Activated naive CD8-positive, alpha-beta T cell (primary cell): Measurements from ENCODE around the gene LANCL2.

Source experiments
- H3K27ac Mint-ChIP-seq: one replicate; pipeline ENCODE4 v1.8.0; 2021; ENCODE audit warnings: mixed read lengths
- H3K27me3 Mint-ChIP-seq: one replicate; pipeline ENCODE4 v1.8.0; 2021; ENCODE audit warnings: mixed read lengths
- H3K36me3 Mint-ChIP-seq: one replicate; pipeline ENCODE4 v1.8.0; 2021; ENCODE audit warnings: mixed read lengths
- H3K4me1 Mint-ChIP-seq: one replicate; pipeline ENCODE4 v1.8.0; 2021; ENCODE audit warnings: low read depth, mixed read lengths
- H3K4me3 Mint-ChIP-seq: one replicate; pipeline ENCODE4 v1.8.0; 2021; ENCODE audit warnings: mild to moderate bottlenecking, mixed read lengths
- H3K9me3 Mint-ChIP-seq: one replicate; pipeline ENCODE4 v1.8.0; 2021; ENCODE audit warnings: low read depth, mixed read lengths

The LANCL2 gene

DNA sequence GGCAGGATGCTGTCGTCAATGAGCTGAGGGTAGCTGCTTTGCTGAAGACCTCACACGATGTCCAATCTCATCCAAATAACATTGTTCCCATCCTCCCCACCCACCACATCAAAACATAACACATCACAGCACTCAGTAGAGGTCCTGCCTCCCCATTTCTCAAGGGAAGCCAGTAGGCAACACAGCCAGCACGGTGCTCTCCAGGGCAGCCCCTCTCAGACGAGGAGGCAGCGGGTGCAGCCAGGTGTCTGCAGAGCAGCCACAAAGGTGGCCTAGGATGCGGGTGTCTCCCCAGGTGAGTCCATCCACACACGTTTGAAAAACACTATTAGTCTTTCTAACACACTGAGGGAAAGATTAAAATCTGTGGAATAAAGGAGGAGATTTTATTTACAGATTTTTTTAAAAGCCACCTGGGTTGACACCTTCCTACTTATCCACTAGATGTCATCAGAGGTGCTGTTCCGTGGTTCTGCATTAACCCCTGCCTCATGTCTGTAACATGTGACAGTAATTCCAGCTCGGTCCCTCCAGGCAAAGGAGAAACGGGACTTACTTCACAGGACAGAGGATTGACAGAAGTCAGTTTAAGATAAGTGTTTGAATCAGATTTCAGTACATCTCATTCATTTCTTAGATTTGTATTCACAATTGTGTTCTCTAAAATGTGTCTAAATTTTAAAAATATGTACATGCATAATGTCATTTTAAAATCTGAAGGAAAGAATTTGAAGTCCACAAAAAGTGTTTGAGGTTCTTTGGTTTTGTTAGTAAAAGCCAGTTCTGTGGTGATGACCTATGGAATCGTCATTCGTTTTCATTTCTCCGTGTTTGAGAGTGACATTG, 68.0 kb downstream of the LANCL2 start:
- no peak overlapping the region for H3K4me3 Mint-ChIP-seq
- H3K27me3 Mint-ChIP-seq = no peaks in the 10 kb centered on the region
- peaks cover 22% of the 10 kb centered on the region for H3K4me1 Mint-ChIP-seq
- H3K9me3 Mint-ChIP-seq = no peaks in the 10 kb centered on the region
- no peak overlapping the region for H3K27ac Mint-ChIP-seq
- no peaks in the 10 kb centered on the region for H3K36me3 Mint-ChIP-seq

DNA sequence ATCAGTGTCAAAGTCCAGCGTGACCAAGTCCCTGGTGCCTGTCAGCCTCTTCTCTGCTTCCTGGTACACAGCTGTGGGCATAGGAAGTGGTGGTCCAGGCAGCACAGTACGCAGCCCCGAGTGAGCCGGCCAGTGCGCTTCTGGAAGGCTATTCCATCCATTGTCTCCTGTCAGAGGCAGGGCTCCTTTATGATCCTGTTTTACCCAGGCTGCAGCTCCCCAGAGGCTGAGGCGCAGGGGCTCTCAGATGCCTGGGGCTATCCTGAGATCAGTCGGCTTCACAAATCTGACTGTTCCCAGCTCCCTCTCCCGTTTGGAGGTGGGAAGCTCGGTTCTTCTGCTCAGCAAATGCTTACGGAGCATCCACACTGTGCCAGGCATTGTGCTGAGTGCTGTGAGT, 70.3 kb downstream of the LANCL2 start:
- Mint-ChIP-seq H3K36me3 (no peaks in the 10 kb centered on the region), H3K4me3 (no peak overlapping the region), H3K9me3 (no peaks in the 10 kb centered on the region), H3K27ac (no peak overlapping the region), H3K4me1 (peaks cover 42% of the 10 kb centered on the region), H3K27me3 (no peaks in the 10 kb centered on the region)

DNA sequence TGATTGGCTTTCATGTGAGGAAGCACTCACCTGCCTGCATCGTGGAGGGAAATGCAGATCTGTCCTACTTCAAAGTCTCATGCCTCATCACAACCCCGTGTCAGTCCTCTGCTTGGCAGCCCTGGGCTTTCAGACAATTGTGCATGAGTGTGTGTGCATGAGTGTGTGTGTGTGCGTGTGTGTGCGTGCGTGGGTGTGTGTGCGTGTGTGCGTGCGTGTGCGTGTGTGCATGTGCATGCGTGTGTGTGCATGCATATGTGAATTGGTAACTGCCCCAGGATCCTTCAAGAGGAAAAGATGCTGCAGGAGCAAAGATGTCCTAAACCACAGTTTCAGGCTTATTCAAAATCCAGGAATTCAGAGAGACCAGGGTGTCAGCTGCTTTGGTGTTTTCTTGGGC, 71.3 kb downstream of the LANCL2 start:
- Mint-ChIP-seq H3K4me3 (no peak overlapping the region), H3K4me1 (peaks cover 42% of the 10 kb centered on the region), H3K9me3 (no peaks in the 10 kb centered on the region), H3K36me3 (no peaks in the 10 kb centered on the region), H3K27me3 (no peaks in the 10 kb centered on the region), H3K27ac (peak overlapping the region; percentile 50)

DNA sequence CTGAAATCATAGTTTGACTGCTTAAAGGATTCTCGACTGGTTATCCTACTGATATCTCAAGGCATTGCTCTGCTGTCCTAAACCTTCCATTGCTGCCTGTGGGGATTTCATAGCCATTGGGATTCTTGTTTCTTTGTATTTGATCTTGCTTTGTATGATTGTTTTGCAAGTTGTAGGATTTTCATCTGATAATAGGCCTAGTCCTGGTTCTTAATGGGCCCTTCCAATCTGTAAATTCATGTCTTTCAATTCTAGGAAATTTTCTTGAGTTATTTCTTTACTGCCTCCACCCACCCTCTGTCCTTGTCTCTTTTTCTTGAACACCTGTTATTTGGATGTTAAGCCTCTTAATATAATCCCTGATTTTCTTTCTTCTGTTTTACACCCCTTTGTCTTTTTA, 72.2 kb downstream of the LANCL2 start:
- H3K27ac Mint-ChIP-seq = no peak overlapping the region
- H3K9me3 Mint-ChIP-seq = no peaks in the 10 kb centered on the region
- no peak overlapping the region for H3K4me3 Mint-ChIP-seq
- H3K36me3 Mint-ChIP-seq = peaks cover under 1% of the 10 kb centered on the region
- H3K27me3 Mint-ChIP-seq = no peaks in the 10 kb centered on the region
- H3K4me1 Mint-ChIP-seq = peaks cover 42% of the 10 kb centered on the region

DNA sequence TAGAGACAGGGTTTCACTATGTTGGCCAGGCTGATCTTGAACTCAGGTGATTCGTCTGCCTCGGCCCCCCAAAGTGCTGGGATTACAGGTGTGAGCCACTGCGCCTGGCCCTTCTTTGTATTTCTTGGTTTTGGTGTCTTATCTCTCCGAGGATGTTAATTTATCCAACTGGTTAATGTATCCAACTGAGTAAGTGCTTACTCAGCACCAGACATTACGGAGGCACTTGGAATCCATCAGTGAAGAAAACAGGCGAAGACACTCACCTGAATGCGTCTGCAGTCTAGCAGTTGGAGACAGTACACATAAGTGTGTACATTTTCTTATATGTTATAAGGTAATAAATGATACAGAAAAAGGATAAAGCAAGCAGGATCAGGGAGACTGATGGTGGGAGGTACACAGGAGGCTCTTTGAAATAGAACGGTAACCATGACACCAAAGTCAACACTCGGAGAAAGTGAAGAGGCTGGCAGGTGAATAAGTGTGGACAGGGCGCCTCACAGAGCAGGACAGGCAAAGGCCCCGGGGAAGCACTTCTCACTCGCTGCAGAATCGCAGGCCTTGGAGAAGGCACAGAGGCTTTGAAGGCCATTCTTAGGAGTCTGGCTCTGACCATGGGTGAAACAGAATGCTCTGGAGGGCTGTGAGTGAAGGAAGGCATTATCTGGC, 73.1 kb downstream of the LANCL2 start:
- Mint-ChIP-seq H3K4me3 (no peak overlapping the region), H3K36me3 (peaks cover 2% of the 10 kb centered on the region), H3K9me3 (no peaks in the 10 kb centered on the region), H3K27ac (no peak overlapping the region), H3K27me3 (no peaks in the 10 kb centered on the region), H3K4me1 (peaks cover 37% of the 10 kb centered on the region)

DNA sequence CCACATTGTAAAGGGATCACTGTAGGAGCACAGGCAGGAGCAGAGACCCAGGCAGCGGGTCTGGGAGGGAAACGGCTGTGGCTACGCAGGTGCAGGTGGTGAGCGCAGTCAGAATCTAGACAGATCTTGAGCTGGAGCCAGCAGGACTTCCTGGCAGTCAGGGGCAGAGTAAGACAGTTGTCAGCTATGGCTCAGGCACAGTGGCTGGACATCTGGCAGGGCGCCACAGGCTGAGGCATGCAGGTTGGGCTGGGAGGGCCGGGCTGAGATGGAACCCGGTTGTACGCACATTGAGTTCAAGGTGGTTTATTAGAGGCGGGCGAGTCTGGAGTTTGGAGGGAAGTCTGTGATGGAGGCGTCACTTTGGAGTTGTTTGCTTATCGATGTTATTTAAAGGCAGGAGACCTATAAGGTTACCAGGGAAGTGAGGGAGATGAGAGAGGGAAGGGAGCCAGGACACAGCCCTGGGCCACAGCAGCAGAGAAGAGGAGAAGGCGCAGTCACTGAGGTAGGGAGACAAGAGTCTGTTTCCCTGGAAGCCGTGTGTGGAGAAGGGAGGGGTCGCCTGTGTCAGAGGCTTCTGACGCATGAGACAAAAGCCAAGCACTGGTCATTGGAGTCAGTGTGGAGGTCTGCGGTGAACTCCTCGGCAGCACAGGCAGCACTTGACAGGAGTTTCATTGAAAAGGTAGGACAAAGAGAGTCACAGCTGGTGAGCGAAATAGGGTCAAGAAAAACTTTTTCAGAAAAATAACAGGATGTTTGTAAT, 73.8 kb downstream of the LANCL2 start:
- Mint-ChIP-seq H3K36me3 (peaks cover 2% of the 10 kb centered on the region), H3K9me3 (no peaks in the 10 kb centered on the region), H3K4me1 (peaks cover 34% of the 10 kb centered on the region), H3K4me3 (no peak overlapping the region), H3K27ac (peak overlapping the region; percentile 12), H3K27me3 (no peaks in the 10 kb centered on the region)

DNA sequence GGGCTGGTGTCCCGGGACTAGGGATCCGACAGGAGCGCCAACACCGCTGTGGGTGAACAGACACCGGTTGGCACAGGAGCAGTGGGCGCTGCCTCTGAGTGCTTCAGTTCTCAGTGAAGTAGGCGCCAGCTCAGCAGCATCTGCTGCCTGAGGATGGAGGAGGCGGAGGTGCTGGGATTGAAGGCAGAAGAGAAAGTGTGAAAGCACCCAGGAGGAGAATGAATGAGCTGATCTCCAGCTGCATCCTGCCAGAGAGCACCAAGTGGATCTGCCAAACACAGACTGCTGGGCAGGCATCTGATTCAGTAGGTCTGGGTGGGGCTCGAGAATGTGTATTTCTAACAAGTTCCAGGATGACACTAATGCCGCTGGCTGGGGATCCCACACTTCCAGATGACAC, 74.5 kb downstream of the LANCL2 start:
- Mint-ChIP-seq H3K27me3 (no peaks in the 10 kb centered on the region), H3K4me1 (peaks cover 37% of the 10 kb centered on the region), H3K4me3 (no peak overlapping the region), H3K27ac (peak overlapping the region; percentile 12), H3K36me3 (peaks cover 2% of the 10 kb centered on the region), H3K9me3 (no peaks in the 10 kb centered on the region)

DNA sequence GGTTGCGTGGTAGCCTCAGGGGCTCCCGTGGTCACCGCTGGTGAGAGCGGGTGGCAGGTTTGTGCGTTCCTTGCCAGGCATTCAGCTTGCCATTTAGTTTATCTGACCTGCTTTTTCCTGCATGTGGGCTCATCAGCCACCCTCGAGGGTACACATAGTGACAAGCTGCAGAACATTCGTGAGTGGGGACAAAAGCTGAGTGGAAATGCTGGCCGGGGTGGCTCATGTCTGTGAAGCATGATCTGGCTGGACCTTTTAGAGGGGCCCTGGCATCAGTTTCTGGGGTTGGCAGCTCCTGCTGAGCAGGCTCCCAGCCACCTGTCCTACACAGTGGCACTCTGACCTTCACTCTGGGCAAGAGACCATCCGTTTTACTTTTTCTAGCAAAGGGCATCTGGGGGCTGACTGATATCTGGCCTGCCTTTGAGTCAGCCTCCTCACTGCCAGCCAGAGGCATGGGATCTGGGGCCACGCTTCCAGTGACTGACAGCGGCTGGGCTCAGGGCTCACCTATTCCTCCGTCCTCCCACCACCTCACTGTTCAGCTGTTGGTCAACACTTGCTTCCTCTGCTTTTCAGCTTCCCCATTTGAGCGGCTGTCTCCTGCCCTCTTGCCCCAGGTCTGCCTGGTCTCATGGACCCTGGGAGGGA, 75.0 kb downstream of the LANCL2 start:
- peaks cover 42% of the 10 kb centered on the region for H3K4me1 Mint-ChIP-seq
- no peaks in the 10 kb centered on the region for H3K27me3 Mint-ChIP-seq
- H3K4me3 Mint-ChIP-seq = no peak overlapping the region
- H3K9me3 Mint-ChIP-seq = no peaks in the 10 kb centered on the region
- H3K27ac Mint-ChIP-seq = no peak overlapping the region
- peaks cover 2% of the 10 kb centered on the region for H3K36me3 Mint-ChIP-seq

DNA sequence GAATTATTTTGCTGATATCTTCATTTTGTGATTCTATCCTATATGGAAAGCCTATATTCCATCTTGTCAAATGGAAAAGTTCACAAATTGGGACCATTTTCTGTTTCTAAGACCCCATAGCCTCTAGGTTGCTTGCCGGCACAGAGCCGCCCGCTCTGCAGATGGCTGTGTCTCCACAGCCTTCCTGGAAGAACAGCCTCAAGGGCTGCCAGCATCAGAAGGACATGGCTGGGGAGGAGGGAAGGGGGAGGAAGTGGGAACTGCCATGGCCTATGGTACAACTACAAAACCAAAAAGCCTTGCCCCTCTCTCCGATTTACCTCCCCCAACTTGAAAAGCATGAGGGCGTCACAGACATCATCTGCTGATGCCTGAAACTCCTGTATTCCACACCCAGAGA, 75.9 kb downstream of the LANCL2 start:
- Mint-ChIP-seq H3K9me3 (no peaks in the 10 kb centered on the region), H3K4me1 (peaks cover 38% of the 10 kb centered on the region), H3K4me3 (no peak overlapping the region), H3K27me3 (no peaks in the 10 kb centered on the region), H3K36me3 (peaks cover 2% of the 10 kb centered on the region), H3K27ac (no peak overlapping the region)

DNA sequence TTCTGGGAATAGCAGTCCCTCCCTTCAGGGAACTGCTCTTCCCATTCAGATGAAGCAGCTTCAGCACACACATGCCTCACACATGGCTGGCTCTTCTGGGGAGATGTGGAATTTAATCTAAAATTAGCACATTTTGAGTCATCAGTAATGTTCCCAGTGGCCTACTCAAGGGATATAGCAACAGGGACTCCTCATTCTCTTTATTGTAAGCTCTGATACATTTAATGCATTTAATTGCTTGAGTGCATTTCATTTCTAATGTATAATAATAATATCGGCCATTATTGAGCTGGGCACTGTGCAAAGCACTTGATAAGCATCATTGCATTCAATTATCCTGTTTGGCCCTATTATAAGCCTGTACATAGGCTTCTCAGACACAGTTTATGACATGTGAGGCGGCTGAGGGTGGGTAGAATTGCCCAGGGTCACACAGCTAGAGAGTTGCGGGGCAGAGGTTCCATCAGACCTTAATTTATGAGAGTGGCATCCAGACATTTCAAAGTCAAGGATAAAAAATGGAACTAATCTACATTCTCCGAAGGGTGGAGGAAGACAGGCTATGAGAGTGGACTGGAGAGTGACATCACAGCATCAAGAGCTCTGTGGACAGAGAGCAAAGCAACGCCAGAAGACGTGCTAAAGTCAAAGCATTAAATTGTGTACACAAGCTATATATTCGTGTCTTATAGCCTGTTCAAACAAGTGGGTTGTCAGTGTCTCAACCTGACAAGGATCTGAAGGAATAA, 76.8 kb downstream of the LANCL2 start:
- H3K4me3 Mint-ChIP-seq = no peak overlapping the region
- H3K9me3 Mint-ChIP-seq = no peaks in the 10 kb centered on the region
- H3K27me3 Mint-ChIP-seq = no peaks in the 10 kb centered on the region
- peaks cover 38% of the 10 kb centered on the region for H3K4me1 Mint-ChIP-seq
- H3K27ac Mint-ChIP-seq = no peak overlapping the region
- peaks cover 2% of the 10 kb centered on the region for H3K36me3 Mint-ChIP-seq

DNA sequence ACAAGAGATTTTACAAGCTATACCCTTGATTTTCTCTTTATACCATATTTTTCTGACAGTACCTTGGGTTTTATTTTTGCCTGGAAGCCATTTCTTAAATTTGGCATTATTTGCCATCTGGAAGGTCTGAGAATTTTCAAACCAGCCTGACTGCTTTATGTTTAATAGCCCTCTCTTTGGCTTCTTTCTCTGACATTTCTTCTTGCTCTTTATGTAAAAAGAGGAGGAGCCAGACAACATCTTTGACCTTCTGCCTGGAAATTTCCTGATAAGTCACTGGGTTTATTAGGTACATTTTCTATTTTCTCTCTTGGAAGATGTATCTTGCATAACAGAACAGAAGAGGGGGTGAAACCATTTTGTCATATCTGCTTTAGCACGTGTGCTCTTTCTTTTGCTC, 79.6 kb downstream of the LANCL2 start:
- H3K36me3 Mint-ChIP-seq = peaks cover 2% of the 10 kb centered on the region
- H3K4me1 Mint-ChIP-seq = peaks cover 17% of the 10 kb centered on the region
- H3K4me3 Mint-ChIP-seq = no peak overlapping the region
- H3K9me3 Mint-ChIP-seq = no peaks in the 10 kb centered on the region
- no peaks in the 10 kb centered on the region for H3K27me3 Mint-ChIP-seq
- H3K27ac Mint-ChIP-seq = no peak overlapping the region

DNA sequence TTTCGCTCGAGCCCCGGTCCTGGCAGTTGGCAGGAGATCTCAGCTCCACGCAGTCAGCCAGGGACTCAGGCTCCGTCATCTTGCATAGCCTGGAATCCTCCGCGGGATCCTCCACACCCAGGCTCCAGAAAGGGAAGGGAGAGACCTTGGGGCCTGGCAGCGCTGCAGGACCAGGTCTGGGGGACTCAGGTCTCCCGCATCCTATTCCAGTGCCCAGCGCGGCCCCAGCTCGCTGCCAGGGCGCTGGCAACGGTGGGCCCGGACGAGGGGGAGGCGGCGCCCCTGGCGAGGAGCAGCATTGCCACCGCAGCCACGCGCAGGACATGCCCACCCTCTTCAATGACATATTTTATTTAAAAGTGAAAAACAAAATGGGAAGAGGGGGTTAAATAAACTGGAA, 83.4 kb downstream of the LANCL2 start:
- H3K4me3 Mint-ChIP-seq = no peak overlapping the region
- H3K36me3 Mint-ChIP-seq = peaks cover 3% of the 10 kb centered on the region
- peaks cover 26% of the 10 kb centered on the region for H3K4me1 Mint-ChIP-seq
- no peaks in the 10 kb centered on the region for H3K27me3 Mint-ChIP-seq
- H3K27ac Mint-ChIP-seq = no peak overlapping the region
- no peaks in the 10 kb centered on the region for H3K9me3 Mint-ChIP-seq

DNA sequence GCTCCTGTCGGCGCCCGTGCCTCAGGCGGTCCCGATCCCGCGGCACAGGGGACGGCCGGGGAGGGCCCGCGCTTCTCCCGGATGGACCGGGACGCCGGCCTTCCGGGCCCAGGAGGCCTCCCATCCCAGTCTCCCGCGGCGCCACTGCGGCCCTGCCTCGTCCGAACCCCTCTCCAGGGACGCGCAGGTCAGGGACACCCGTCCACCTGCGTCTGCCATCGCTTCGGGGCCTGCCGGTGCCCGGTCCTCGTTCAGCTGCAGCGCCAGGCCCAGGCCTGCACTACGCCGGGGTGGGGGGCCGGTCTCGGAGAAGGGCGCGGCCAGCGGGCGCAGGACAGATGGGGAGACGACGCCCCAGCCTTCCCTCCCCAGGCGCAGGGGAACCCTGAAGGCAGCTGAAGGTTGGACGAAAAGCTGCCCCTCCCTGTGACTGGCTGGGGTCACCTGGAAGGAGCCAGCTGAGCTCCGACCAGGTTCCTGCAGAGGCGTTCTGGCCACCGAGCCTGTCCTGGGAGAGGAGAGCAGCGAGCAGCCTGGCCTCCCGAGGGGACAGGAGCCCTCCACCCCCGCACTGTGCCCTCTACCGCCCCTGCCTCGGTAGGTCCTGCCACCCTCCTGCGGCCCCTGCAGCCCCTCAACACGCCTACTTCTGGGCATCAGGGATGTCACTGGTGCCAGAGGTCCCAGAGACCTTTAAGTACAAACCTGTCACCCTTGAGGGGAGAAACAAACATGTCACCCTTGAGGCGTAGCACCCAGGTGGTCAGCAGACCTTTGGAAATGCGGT, 84.3 kb downstream of the LANCL2 start:
- H3K27me3 Mint-ChIP-seq = no peaks in the 10 kb centered on the region
- peaks cover 31% of the 10 kb centered on the region for H3K4me1 Mint-ChIP-seq

More for the DNA sequence above, 84.3 kb downstream of the LANCL2 start:
- H3K27ac Mint-ChIP-seq = no peak overlapping the region
- no peaks in the 10 kb centered on the region for H3K9me3 Mint-ChIP-seq
- no peak overlapping the region for H3K4me3 Mint-ChIP-seq
- H3K36me3 Mint-ChIP-seq = peaks cover 3% of the 10 kb centered on the region
